ENCODE results near the gene IFI27.

DNA sequence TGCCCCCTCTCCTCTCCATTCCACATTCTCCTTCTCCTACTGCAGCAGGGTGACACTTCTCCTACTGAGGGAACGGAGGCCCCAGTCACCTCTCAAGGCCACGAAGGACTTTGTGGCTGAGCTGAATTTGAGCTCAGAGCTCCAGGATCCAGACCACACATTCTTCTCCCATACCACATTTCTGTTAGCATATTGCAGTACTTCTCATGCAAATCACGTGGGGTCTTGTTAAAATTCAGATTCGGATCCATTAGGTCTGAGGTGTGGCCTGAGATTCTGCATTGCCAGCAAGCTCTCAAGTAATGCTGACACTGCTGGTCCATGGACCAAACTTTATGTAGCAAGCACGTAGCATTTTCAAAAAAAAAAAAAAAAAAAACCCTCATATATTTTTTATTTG lies 28.5 kb downstream of the IFI27 start:
- TF ChIP-seq EZH2 (IDR thresholded peaks at IDR 0.05; ENCODE audit: insufficient read depth, low read length): no peak
- TF ChIP-seq, protein P1, sequence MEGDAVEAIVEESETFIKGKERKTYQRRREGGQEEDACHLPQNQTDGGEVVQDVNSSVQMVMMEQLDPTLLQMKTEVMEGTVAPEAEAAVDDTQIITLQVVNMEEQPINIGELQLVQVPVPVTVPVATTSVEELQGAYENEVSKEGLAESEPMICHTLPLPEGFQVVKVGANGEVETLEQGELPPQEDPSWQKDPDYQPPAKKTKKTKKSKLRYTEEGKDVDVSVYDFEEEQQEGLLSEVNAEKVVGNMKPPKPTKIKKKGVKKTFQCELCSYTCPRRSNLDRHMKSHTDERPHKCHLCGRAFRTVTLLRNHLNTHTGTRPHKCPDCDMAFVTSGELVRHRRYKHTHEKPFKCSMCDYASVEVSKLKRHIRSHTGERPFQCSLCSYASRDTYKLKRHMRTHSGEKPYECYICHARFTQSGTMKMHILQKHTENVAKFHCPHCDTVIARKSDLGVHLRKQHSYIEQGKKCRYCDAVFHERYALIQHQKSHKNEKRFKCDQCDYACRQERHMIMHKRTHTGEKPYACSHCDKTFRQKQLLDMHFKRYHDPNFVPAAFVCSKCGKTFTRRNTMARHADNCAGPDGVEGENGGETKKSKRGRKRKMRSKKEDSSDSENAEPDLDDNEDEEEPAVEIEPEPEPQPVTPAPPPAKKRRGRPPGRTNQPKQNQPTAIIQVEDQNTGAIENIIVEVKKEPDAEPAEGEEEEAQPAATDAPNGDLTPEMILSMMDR (IDR thresholded peaks at IDR 0.05; ENCODE audit: insufficient read depth, low read depth, low read length): no peak

Data from astrocyte (in vitro differentiated cells and primary cell).